Suprapubic skin (tissue), 4 donors: ENCODE results near the gene KRTAP1-4. TPM values are rescaled to one million over a fixed set of nuclear protein-coding genes. Genes with fewer than 3 reads are reported as not detected.
"Not testable (repeated sequence)": the region's sequence is repeated elsewhere in the genome, so short reads cannot be mapped to it uniquely, and the experiment has no call there.

ENCODE experiments used
- DNase-seq, 2 donors: peaks; one replicate each; pipeline ENCODE4 v3.0.0-alpha.2; 2019; ENCODE audit warnings: low spot score in 2 of 2
- H3K27ac ChIP-seq: fragments of 200-600 bp; sonication (generic); one replicate; pipeline ENCODE4 v1.5.1; 2019
- H3K27me3 ChIP-seq: fragments of 200-600 bp; sonication (generic); one replicate; pipeline ENCODE4 v1.5.1; 2019
- H3K36me3 ChIP-seq: fragments of 200-600 bp; sonication (generic); one replicate; pipeline ENCODE4 v1.5.1; 2019
- H3K4me1 ChIP-seq: fragments of 200-600 bp; sonication (generic); one replicate; pipeline ENCODE4 v1.5.1; 2019
- H3K4me3 ChIP-seq: fragments of 200-600 bp; sonication (generic); one replicate; pipeline ENCODE4 v1.5.1; 2019; ENCODE audit warnings: mild to moderate bottlenecking
- H3K9me3 ChIP-seq: fragments of 200-600 bp; sonication (generic); one replicate; pipeline ENCODE4 v1.5.1; 2019
- CTCF ChIP-seq, 2 donors: fragments of 200-600 bp in 1 of 2; fragments of 450-650 bp in 1 of 2; sonication (generic) in 1 of 2; IDR thresholded peaks; one replicate each; pipeline ENCODE4 v1.5.1; 2016 to 2019; ENCODE audit warnings: antibody characterized with exemption in 2 of 2, mild to moderate bottlenecking in 1 of 2, moderate library complexity in 1 of 2
- EP300 ChIP-seq: sonication (generic); formaldehyde crosslinking; IDR thresholded peaks from one replicate; pipeline ENCODE4 v1.6.1; 2017; ENCODE audit warnings: antibody characterized with exemption
- POLR2A ChIP-seq, 2 donors: fragments of 450-650 bp; IDR thresholded peaks; one replicate each; pipeline ENCODE4 v1.6.1; 2017; ENCODE audit warnings: antibody characterized with exemption in 2 of 2, mild to moderate bottlenecking in 2 of 2, moderate library complexity in 2 of 2
- POLR2AphosphoS5 ChIP-seq, 3 donors: sonication (generic); formaldehyde crosslinking; IDR thresholded peaks; one replicate each; pipeline ENCODE4 v1.6.1; 2017; ENCODE audit warnings: antibody characterized with exemption in 3 of 3
- WGBS: methylation state at CpG from one replicate; pipeline ENCODE4 v1.1.5; 2018; 5-methylcytosine and 5-hydroxymethylcytosine counted together
- total RNA-seq, 4 donors: library from RNA; depleted of rRNA; stranded (reverse); fragments of >200 nt; gene quantifications; one replicate each; pipeline ENCODE4 v1.1.0, GENCODE V29; 2016

Gene KRTAP1-4
- total RNA-seq, 4 donors from 2014 or later, result 3.2 TPM; not detected in 3

GRCh38 chr17:41061964-41062363 is 32.0 kb upstream of the KRTAP1-4 start:
- H3K27ac ChIP-seq, result no peak overlapping the region
- 47% methylated on average over 1 of the region's 1 CpG for WGBS
- TF ChIP-seq POLR2A (IDR thresholded peaks at IDR 0.05) (no peak), EP300 (no peak), CTCF (IDR thresholded peaks at IDR 0.05) (no peak), POLR2AphosphoS5 (IDR thresholded peaks at IDR 0.05) (no peak)
- no peaks in the 10 kb centered on the region for H3K36me3 ChIP-seq
- H3K9me3 ChIP-seq, result no peaks in the 10 kb centered on the region
- DNase-seq, result no peak
- H3K4me3 ChIP-seq, result no peak overlapping the region
- H3K4me1 ChIP-seq, result no peaks in the 10 kb centered on the region
- H3K27me3 ChIP-seq, result peaks cover 4% of the 10 kb centered on the region

- WGBS, result 68% methylated on average over 5 of the region's 6 CpGs
- Histone ChIP-seq H3K27ac (no peak within 1 kb of the TSS), H3K27me3 (peaks cover 4% of the 10 kb centered on the region), H3K4me1 (no peaks in the 10 kb centered on the region), H3K9me3 (no peaks in the 10 kb centered on the region), H3K36me3 (no peaks in the 10 kb centered on the region), H3K4me3 (no peak within 1 kb of the TSS)
- TF ChIP-seq CTCF (IDR thresholded peaks at IDR 0.05), result no peak
- no peak for TF ChIP-seq EP300
- no peak for TF ChIP-seq POLR2A (IDR thresholded peaks at IDR 0.05)
- no peak for TF ChIP-seq POLR2AphosphoS5 (IDR thresholded peaks at IDR 0.05)
- no peak for DNase-seq
Measured at GRCh38 chr17:41060052-41060604, 30.1 kb upstream of the KRTAP1-4 start, which contains the start of gene KRTAP2-3. Gene KRTAP2-3, minus strand, starts transcription at chr17:41060114. Its CDS starts 64 bp downstream, at chr17:41060050.

- H3K27me3 ChIP-seq, DNase-seq, H3K36me3 ChIP-seq, H3K4me1 ChIP-seq, H3K4me3 ChIP-seq, H3K27ac ChIP-seq, H3K9me3 ChIP-seq: not testable (repeated sequence)
- whole genome bisulfite sequencing, result 59% methylated on average over 6 of the region's 31 CpGs
Measured at GRCh38 chr17:41059276-41060051, 29.5 kb upstream of the KRTAP1-4 start.

GRCh38 chr17:41058741-41059140 is 28.7 kb upstream of the KRTAP1-4 start:
- no peaks in the 10 kb centered on the region for H3K9me3 ChIP-seq
- WGBS, result 94% methylated on average over 5 of the region's 5 CpGs
- TF ChIP-seq EP300, result no peak
- no peak for TF ChIP-seq POLR2A (IDR thresholded peaks at IDR 0.05)
- no peak for TF ChIP-seq POLR2AphosphoS5 (IDR thresholded peaks at IDR 0.05)
- TF ChIP-seq CTCF (IDR thresholded peaks at IDR 0.05), result no peak
- no peak overlapping the region for H3K4me3 ChIP-seq
- H3K27ac ChIP-seq, result no peak overlapping the region
- H3K27me3 ChIP-seq, result peaks cover 4% of the 10 kb centered on the region
- H3K4me1 ChIP-seq, result no peaks in the 10 kb centered on the region
- no peaks in the 10 kb centered on the region for H3K36me3 ChIP-seq
- no peak for DNase-seq

- no peak overlapping the region for H3K27ac ChIP-seq
- 91% methylated on average over 1 of the region's 1 CpG for WGBS
- H3K9me3 ChIP-seq, result no peaks in the 10 kb centered on the region
- no peak overlapping the region for H3K4me3 ChIP-seq
- no peak for DNase-seq
- no peaks in the 10 kb centered on the region for H3K4me1 ChIP-seq
- H3K27me3 ChIP-seq, result peaks cover 4% of the 10 kb centered on the region
- no peaks in the 10 kb centered on the region for H3K36me3 ChIP-seq
- TF ChIP-seq EP300 (no peak), CTCF (IDR thresholded peaks at IDR 0.05) (no peak), POLR2AphosphoS5 (IDR thresholded peaks at IDR 0.05) (no peak), POLR2A (IDR thresholded peaks at IDR 0.05) (no peak)
Measured at GRCh38 chr17:41057547-41057946, 27.6 kb upstream of the KRTAP1-4 start.

GRCh38 chr17:41055130-41055529 is 25.1 kb upstream of the KRTAP1-4 start, which contains the start of gene KRTAP2-2:
Gene KRTAP2-2, minus strand, starts transcription at chr17:41055230. Its CDS starts 19 bp downstream, at chr17:41055211.
- DNase-seq, result not testable (repeated sequence)
- 100% methylated on average over 1 of the region's 6 CpGs for WGBS

GRCh38 chr17:41054556-41054955 is 24.6 kb upstream of the KRTAP1-4 start:
- 83% methylated on average over 7 of the region's 9 CpGs for WGBS
- DNase-seq, H3K4me3 ChIP-seq, H3K36me3 ChIP-seq, H3K27me3 ChIP-seq, H3K4me1 ChIP-seq, H3K27ac ChIP-seq, H3K9me3 ChIP-seq: not testable (repeated sequence)

More at GRCh38 chr17:41055130-41055529, 25.1 kb upstream of the KRTAP1-4 start, which contains the start of gene KRTAP2-2:
- H3K4me3 ChIP-seq, H3K27ac ChIP-seq, H3K27me3 ChIP-seq, H3K4me1 ChIP-seq, H3K36me3 ChIP-seq, H3K9me3 ChIP-seq: not testable (repeated sequence)
